Adipose tissue (tissue), 3 donors: ENCODE measurements around the gene MCHR2. TPM values are rescaled to one million over a fixed set of nuclear protein-coding genes. Genes with fewer than 3 reads are reported as not detected.
"Not testable (repeated sequence)": the region's sequence is repeated elsewhere in the genome, so short reads cannot be mapped to it uniquely, and the experiment has no call there.

Experiments used
- H3K27ac ChIP-seq: one replicate; pipeline ENCODE4 v1.5.1; 2013; ENCODE audit warnings: low read depth, low read length
- WGBS, 3 donors: extraction: QIAGEN DNeasy Blood & Tissue Kit; methylation state at CpG; one replicate each; pipeline ENCODE4 v1.1.7; 2013; 5-methylcytosine and 5-hydroxymethylcytosine counted together
- polyA plus RNA-seq, 3 donors: library from polyadenylated mRNA; stranded (reverse); fragments of 200-250 nt; gene quantifications; one replicate each; pipeline ENCODE4 v1.2.3, GENCODE V29; 2013
- donor health status: healthy with polysubstance abuse.
- donor health status: Bipolar disorder and iron deficiency.
- donor health status: healthy.

MCHR2 gene
- not detected for polyA plus RNA-seq

GRCh38 chr6:99993533-99994251 lies at the start of gene MCHR2:
MCHR2 (minus strand) TSS chr6:99994223; CDS start chr6:99956147, 38,076 bp downstream.
- no peak within 1 kb of the TSS for H3K27ac ChIP-seq
- WGBS, 3 donors: 1 to 4% (median 3%) methylated on average over 62 to 64 of the region's 64 CpGs

- not testable (repeated sequence) for H3K27ac ChIP-seq
- WGBS, 3 donors: 46 to 96% (median 84%) methylated on average over 1 of the region's 1 CpG
Measured at GRCh38 chr6:100038546-100038945, 44.5 kb upstream of the MCHR2 start.

- 55 to 64% (median 56%) methylated on average over 8 of the region's 8 CpGs for WGBS, 3 donors
- H3K27ac ChIP-seq: no peak overlapping the region
Measured at GRCh38 chr6:100035873-100036653, 42.0 kb upstream of the MCHR2 start.

GRCh38 chr6:100023798-100024197 lies 29.8 kb upstream of the MCHR2 start:
- WGBS, 3 donors: 51 to 78% (median 75%) methylated on average over 2 of the region's 2 CpGs

GRCh38 chr6:100022847-100023246 lies 28.8 kb upstream of the MCHR2 start:
- H3K27ac ChIP-seq: no peak overlapping the region
- WGBS, 3 donors: 78 to 80% (median 79%) methylated on average over 3 of the region's 3 CpGs

More at GRCh38 chr6:100023798-100024197, 29.8 kb upstream of the MCHR2 start:
- H3K27ac ChIP-seq: no peak overlapping the region

GRCh38 chr6:100008857-100009256 lies 14.8 kb upstream of the MCHR2 start:
- WGBS, 3 donors: 83 to 87% (median 85%) methylated on average over 6 of the region's 6 CpGs
- no peak overlapping the region for H3K27ac ChIP-seq

GRCh38 chr6:100001915-100002388 lies 7.9 kb upstream of the MCHR2 start:
- 0 to 4% (median 0%) methylated on average over 3 of the region's 3 CpGs for WGBS, 3 donors

GRCh38 chr6:99997141-99997540 lies 3.1 kb upstream of the MCHR2 start:
- H3K27ac ChIP-seq: no peak overlapping the region

More at GRCh38 chr6:100001915-100002388, 7.9 kb upstream of the MCHR2 start:
- H3K27ac ChIP-seq: no peak overlapping the region

GRCh38 chr6:99995916-99996315 lies 1.9 kb upstream of the MCHR2 start:
- H3K27ac ChIP-seq: no peak overlapping the region
- WGBS, 3 donors: 76 to 93% (median 76%) methylated on average over 1 of the region's 1 CpG

- H3K27ac ChIP-seq: no peak overlapping the region
- 29 to 31% (median 30%) methylated on average over 9 of the region's 9 CpGs for WGBS, 3 donors
Measured at GRCh38 chr6:99993146-99993532, 884 bp downstream of the MCHR2 start.

- H3K27ac ChIP-seq: no peak overlapping the region
- WGBS, 3 donors: 78 to 95% (median 94%) methylated on average over 3 of the region's 3 CpGs
Measured at GRCh38 chr6:99991955-99992354, 2.1 kb downstream of the MCHR2 start.

- no peak overlapping the region for H3K27ac ChIP-seq
Measured at GRCh38 chr6:99980741-99981140, 13.3 kb downstream of the MCHR2 start.

- 58 to 66% (median 61%) methylated on average over 1 of the region's 1 CpG for WGBS, 3 donors
- H3K27ac ChIP-seq: no peak overlapping the region
Measured at GRCh38 chr6:99979953-99980352, 14.1 kb downstream of the MCHR2 start.

- H3K27ac ChIP-seq: no peak overlapping the region
Measured at GRCh38 chr6:99967052-99967451, 27.0 kb downstream of the MCHR2 start.

GRCh38 chr6:99960027-99960426 lies 34.0 kb downstream of the MCHR2 start:
- WGBS, 3 donors: 76 to 79% (median 77%) methylated on average over 1 of the region's 1 CpG
- H3K27ac ChIP-seq: no peak overlapping the region

GRCh38 chr6:99951016-99951805 lies 42.8 kb downstream of the MCHR2 start:
- H3K27ac ChIP-seq: no peak overlapping the region
- 72 to 79% (median 72%) methylated on average over 5 of the region's 5 CpGs for WGBS, 3 donors

GRCh38 chr6:99946005-99946404 lies 48.0 kb downstream of the MCHR2 start:
- no peak overlapping the region for H3K27ac ChIP-seq
- WGBS, 3 donors: 29 to 74% (median 68%) methylated on average over 2 of the region's 2 CpGs

- H3K27ac ChIP-seq: no peak overlapping the region
Measured at GRCh38 chr6:99943846-99944245, 50.2 kb downstream of the MCHR2 start.

GRCh38 chr6:99940582-99940981 lies 53.4 kb downstream of the MCHR2 start:
- WGBS, 3 donors: 66 to 75% (median 70%) methylated on average over 2 of the region's 2 CpGs
- H3K27ac ChIP-seq: no peak overlapping the region
